BJ (cell line): ENCODE data around the gene HOXD10. TPM values are rescaled to one million over a fixed set of nuclear protein-coding genes. Genes with fewer than 3 reads are reported as not detected.

Source experiments
- CTCF ChIA-PET: fragments of 350-600 bp; formaldehyde crosslinking; extraction: SDS; loops from one replicate; lab custom pipeline; 2021; ENCODE audit warnings: antibody characterized with exemption, inconsistent platforms; lab: Yijun Ruan, JAX
- POLR2A ChIA-PET: fragments of 300-600 bp; sonication (Branson Sonifier 250); formaldehyde crosslinking; extraction: SDS; loops from one replicate; lab custom pipeline; 2021; ENCODE audit warnings: antibody characterized with exemption; lab: Charles Lee
- DNase-seq: peaks from one replicate; pipeline ENCODE4 v3.0.0-alpha.2; 2011; ENCODE audit warnings: low read depth
- H3K27me3 ChIP-seq: 2 replicates; pipeline ENCODE4 v1.6.0; 2011; ENCODE audit warnings: low read length; ENCODE audit not compliant: control insufficient read depth, insufficient read depth
- H3K36me3 ChIP-seq: 2 replicates; pipeline ENCODE4 v1.5.1; 2011; ENCODE audit warnings: low read length; ENCODE audit not compliant: control insufficient read depth, insufficient read depth
- H3K4me3 ChIP-seq: 2 replicates; pipeline ENCODE4 v1.5.1; 2011; ENCODE audit warnings: low read depth, mild to moderate bottlenecking, control low read depth, low read length
- CTCF ChIP-seq: IDR thresholded peaks from 2 replicates; pipeline ENCODE4 v1.5.1; 2011; ENCODE audit warnings: low read depth, mild to moderate bottlenecking, control low read depth, inconsistent platforms, low read length, moderate library complexity; ENCODE audit not compliant: insufficient read depth
- polyA minus RNA-seq: library from RNA; depleted of rRNA, polyadenylated mRNA; stranded (reverse); fragments of >200 nt; gene quantifications from 2 replicates; pipeline ENCODE4 v1.2.3, GENCODE V29; 2011; rRNA and poly(A)+ RNA removed
- polyA plus RNA-seq: library from polyadenylated mRNA; depleted of rRNA; stranded (reverse); fragments of >200 nt; gene quantifications from 2 replicates; pipeline ENCODE4 v1.2.3, GENCODE V29; 2011; rRNA removed

The HOXD10 gene
- 11.0 and 12.6 TPM in 2 replicates for polyA plus RNA-seq
- polyA minus RNA-seq: 3.4 and 5.9 TPM in 2 replicates

- no peak for TF ChIP-seq CTCF
- no peak for DNase-seq
- Histone ChIP-seq H3K36me3 (peaks cover 2% of the 10 kb centered on the region), H3K27me3 (0 out of 2 replicates have a peak, but pooled peaks cover 1% of the 10 kb centered on the region), H3K4me3 (no peak within 1 kb of the TSS)
- ChIA-PET POLR2A (no interaction called here), CTCF (interaction anchor here (3.0 kb wide), 1 partner anchor 10 kb away, joined by 11 read pairs; no protein-coding TSS in a partner anchor)
Measured at GRCh38 chr2:176115883-176116813, at the start of gene HOXD10. HOXD10 (plus strand) TSS chr2:176116778; CDS start chr2:176116834, 56 bp downstream.

- ChIA-PET CTCF (no interaction called here), POLR2A (no interaction called here)
- Histone ChIP-seq H3K36me3 (no peaks in the 10 kb centered on the region), H3K27me3 (no peaks in the 10 kb centered on the region), H3K4me3 (no peak overlapping the region)
- no peak for DNase-seq
- TF ChIP-seq CTCF: no peak
Measured at GRCh38 chr2:176067589-176068418, 48.8 kb upstream of the HOXD10 start.

- no peak for TF ChIP-seq CTCF
- ChIA-PET POLR2A (no interaction called here), CTCF (no interaction called here)
- no peaks in the 10 kb centered on the region for H3K36me3 ChIP-seq
- DNase-seq: no peak
- no peaks in the 10 kb centered on the region for H3K27me3 ChIP-seq
- no peak overlapping the region for H3K4me3 ChIP-seq
Measured at GRCh38 chr2:176068419-176068832, 48.2 kb upstream of the HOXD10 start.

GRCh38 chr2:176071330-176072291 is 45.0 kb upstream of the HOXD10 start:
- Histone ChIP-seq H3K27me3 (peaks cover 8% of the 10 kb centered on the region), H3K36me3 (no peaks in the 10 kb centered on the region), H3K4me3 (no peak overlapping the region)
- no peak for DNase-seq
- no peak for TF ChIP-seq CTCF
- ChIA-PET CTCF (interaction anchor here (0.9 to 1.2 kb wide), 2 partner anchors 8 to 11 kb away, joined by 3 to 4 read pairs; no protein-coding TSS in a partner anchor), POLR2A (no interaction called here)
